HG02571 (cell line): Measurements from ENCODE around the gene AK4.

Experiments
- ATAC-seq: cut with Tn5 transposase; IDR thresholded peaks from one replicate; pipeline ENCODE4 v1.9.1; 2021; ENCODE audit warnings: mild to moderate bottlenecking, moderate library complexity; ENCODE audit not compliant: unreplicated experiment

The AK4 gene

DNA sequence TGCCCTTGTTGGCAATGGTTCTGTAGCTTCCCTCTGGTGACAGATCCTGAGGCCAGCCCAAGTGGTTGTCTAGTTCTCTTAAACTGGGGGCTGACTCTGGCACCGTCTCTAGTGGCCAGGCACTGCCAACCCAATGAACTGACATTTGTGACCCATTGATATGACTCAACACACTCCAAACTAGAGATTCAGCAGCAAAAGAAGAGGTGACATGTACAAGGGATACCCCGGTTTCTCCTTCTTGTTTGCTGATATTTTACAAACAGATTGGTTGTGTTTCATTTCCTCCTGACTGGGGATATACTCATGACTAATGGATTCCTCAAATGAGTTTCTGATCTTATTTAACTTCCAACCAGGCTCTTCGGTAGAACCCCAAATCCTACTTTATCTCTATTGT is 95.5 kb downstream of the AK4 start:
- no peak for ATAC-seq

DNA sequence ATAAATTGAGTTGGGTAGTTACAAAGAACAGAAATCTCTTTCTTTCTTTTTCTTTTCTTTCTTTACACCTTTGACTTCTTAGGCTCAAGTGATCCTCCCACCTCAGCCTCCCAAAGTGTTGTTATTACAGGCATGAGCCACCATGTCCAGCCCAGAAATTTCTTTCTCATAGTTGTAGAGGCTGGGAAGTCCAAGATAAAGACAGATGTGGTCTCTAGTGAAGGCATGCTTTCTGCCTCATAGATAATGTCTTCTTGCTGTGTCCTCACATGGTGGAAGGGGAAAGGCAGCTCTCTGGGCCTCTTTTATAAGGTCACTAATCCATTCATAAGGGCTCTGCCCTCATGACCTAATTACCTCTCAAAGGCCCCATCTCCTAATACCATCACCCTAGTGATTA is 97.3 kb downstream of the AK4 start:
- no peak for ATAC-seq

DNA sequence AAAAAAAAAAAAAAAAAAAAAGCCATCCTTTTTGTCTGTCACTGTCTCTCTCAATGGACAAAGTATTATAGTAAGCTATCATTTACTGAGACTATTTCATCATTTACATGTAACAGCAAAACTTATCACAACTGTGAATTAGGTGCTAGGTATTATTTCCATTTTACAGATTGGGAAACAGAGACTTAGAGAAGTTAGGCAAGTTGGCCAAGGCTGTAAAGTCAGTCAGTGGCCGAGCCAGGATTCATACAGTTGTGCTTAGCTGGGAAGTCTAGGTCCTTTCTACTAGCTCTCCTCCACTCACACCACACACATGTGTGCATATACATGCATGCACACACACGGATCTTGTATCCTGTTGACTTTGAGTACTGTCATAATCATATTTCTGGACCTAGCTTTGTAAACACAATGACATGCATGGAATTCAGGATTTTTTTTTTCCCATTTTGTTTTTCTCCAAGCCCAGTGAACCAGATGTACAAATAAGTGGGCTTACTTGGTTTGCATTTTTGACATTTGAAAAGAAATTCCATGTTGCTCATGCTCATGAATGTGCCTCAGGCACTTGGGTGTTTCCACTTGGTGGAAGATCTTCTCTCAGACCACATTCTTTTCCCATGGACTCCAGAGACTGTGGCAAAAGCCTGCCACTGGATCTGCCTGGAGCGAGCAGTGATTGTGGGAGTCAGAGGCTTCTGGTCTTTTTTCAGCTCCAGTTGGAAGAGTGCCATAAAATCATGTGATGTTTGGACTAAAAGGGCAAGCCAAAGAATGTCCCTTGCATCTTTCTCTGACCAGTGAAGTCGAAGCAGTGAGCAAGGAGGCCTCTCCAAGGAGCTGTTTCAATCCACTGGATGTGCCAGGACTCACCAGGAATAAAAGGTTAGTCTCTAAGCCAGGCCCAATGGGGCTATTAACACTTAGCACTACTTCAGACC is 99.7 kb downstream of the AK4 start:
- no peak for ATAC-seq

DNA sequence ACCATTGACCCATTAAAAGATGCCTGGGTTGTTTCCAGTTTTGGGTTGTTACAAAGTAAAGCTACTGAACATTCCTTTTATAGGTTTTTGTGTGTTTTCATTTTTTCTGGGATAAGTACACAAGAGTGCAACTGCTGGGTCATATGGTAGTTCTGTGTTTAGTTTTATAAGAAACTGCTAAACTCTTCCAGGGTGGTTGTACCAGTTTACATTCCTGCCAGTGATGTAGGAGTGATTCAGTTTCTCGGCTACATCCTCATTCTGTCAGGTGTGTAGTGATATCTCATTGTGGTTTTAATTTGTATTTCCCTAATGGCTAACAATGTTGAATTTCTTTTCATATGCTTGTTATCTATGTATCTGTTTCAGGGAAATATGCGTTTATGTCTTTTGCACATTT is 102.8 kb downstream of the AK4 start:
- no peak for ATAC-seq

DNA sequence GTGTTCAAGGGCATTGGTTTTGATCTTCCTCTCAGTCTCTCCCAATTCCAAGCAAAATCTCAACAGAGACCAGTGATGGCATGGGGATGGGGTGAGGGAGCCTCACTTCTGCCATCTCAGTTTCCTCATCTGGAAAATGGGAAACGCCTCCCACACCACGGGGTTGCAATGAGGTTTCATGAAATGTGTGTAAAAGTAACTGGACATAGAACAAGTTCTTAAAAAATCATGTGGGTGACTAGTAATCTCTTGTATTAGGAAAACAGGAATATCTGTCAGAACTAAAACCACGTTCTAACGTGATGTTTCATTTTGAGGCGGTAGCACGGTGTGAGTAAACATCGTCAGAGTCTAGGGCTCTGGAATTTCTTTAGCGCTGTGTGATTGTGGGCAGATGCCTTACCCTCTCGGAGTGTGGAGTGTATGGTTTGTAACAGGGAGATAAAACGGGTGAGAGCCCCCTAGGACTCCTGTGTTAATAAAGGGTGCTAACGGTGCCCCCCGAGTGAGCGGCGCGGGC is 105.9 kb downstream of the AK4 start:
- ATAC-seq, result peak; percentile 32

DNA sequence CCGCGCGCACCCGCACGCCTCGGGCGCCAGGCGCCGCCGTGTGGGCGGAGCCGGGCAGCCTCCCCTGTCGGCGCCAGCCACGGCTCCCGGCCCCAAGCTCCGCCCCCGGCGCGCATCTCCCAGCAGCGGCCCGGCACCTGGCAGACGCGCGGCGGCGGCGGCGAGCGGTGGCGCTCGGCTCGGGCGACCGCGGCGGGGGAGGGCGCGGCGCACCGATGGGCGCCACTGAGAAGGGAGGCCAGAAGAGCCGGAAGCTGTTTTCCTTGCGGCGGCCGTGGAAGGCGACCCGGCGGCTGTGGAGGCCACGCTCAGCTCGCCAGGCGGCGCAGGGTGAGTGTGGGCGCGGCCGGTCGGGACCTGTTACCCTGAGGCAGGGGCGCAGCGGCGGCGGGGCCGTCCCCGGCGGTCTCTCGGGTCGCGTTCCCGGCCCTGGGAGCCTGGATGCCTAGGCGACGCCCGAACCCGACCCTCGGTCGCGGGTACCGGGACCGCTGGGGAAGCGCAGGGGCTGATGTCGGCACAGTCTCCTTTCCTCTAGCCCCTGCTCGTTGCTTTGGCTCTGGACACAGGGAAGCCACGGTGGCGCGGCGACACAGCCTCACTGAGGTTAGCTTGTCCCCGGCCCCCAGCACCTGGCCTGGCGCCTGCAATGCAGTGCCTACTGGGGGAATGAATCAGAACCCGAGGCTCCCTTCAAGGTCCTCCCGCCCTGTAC is 106.5 kb downstream of the AK4 start:
- ATAC-seq, result peak; percentile 94

DNA sequence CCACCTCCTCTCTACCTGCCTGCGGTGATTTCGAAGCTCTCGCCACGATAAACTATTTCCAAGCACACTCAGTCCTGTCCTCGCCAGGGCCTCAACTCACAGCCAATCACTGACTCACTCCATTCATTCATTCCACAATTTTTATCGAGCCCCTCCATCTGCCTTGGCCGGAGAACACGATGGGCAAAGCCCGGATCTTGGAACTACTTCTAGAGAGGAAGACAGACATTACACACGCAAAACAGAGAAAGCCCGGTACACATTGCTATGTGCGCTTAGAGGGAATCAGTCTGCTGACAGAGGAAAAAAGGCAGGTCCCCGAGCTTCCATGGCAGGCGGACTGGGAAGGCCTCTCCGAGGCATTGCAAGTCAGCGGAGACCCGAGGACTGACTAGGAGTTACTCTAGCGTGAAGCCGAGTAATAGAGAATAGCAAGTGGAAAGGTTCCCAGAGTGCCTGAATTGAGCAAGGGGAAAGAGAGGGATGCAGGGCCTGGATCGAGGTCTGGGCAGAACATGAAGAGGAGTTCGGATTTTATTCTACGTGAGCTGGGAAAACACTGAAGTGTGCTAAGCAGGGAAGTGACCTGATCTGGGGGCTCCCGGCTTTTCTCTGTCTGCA is 107.1 kb downstream of the AK4 start:
- ATAC-seq, result peak; percentile 1

DNA sequence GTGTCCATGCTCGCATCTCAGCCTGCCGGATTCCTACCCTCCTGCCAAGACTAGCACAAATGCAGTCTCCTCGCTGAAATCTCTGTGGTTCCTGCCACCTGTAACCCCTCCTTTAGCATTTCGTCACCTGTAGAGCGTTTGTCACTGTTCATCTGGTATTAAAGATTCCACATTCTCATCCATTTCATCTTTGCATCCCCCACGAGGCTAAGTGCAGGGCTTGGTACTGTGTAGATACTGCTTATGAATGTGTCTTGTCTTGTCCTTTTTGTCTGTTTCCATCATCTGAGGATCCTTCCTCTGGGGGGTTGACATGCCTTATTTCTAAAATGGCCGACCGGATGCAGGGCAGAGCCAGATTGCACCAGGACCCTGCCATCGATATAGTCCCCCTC is 107.7 kb downstream of the AK4 start:
- no peak for ATAC-seq

DNA sequence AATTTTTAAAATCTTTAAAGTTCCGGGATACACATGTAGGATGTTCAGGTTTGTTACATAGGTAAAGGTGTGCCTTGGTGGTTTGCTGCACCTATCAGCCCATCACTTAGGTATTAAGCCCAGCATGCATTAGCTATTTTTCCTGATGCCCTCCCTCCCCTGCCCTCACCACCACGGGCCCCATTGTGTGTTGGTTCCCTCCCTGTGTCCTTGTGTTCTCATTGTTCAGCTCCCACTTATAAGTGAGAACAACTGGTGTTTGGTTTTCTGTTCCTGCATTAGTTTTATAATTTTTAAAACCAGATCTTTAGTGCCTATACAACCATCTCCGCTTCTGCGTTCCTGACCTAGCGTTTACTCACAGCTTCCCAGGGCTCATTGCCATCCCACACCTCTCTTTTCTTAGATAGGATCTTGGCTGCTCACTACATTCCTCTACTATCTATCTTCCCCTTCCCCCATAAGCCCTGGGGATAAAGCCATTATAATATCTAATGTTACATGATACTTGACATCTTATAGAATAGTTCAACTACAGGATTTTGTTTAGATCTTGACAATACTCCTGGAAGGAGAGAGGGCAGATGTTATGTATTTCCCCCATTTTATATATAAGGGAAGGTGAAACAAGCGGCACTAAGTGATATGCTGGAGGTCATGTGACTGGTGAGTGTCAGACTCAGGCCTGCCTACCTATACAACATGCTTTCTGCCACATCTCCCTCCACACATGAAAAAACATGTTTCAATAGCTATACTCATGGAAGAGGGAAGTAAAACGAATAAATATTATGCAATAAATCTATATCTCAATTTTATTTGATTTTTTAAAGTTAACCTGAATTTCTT is 109.1 kb downstream of the AK4 start:
- no peak for ATAC-seq

DNA sequence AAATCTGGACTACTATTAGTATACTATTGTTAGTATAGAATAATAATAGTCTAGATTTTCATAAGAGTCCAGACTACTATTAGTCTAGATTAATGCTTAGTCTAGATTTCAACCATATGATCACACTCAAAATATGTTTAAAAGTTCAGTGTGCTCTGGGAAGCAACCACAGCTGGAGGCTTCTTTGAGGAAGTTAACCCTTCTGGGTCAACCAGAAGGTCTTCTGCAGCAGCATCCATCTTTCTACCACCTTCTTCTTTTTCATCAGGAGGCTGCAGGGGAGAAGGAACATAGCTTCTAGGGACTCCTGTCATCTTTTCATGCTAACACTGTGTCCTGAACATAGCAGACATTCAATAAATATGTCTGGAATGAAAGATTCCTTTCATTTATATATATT is 110.1 kb downstream of the AK4 start:
- no peak for ATAC-seq

DNA sequence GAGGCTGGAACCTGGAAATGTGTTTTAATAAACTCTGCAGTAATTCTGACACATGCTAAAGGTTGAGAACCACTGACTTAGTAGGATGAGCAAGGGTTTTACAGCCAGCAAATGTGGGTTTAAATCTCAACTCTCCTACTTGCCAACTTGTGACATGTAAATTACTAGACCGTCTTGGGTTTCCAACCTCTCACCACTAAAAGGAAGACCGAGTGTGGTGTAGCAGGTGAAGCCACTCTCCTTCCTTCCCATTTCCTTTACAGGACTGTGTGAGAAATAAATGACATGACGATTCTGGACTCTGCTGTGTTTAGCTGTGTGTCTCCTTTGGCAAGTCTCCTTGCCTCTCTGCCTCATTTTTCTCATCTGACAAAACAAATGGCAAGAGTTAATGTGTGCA is 111.8 kb downstream of the AK4 start:
- ATAC-seq, result no peak

DNA sequence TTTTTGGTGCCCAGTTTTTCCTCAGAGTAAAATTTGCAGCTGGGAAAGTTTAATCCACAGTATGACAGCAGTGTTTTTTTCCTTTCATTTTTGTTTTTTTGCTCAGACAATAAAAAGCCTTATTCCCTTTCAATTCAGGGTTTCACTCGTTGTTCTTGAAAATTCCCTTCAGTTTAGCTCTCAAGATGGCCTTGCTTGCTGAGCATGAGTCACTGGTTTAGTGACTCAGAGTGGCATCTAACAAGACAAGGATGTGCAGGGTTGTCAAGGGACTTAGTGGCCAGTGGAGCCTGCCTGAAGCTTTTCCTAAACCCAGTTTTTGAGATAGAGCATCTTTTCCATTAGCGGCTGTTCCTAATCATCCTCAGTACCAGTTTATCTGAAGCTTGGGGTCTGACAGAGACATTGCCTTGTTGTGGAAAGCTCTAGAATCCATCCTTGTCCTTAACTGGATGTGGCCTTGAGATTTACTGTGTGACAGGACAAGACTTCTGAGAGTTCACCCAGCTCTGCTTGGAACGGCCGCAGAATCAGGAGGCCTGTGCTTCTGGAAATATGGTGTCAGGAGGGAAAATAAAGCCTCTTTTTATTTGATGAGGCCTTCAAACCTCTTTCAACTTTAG is 113.0 kb downstream of the AK4 start:
- ATAC-seq, result peak; percentile 52

DNA sequence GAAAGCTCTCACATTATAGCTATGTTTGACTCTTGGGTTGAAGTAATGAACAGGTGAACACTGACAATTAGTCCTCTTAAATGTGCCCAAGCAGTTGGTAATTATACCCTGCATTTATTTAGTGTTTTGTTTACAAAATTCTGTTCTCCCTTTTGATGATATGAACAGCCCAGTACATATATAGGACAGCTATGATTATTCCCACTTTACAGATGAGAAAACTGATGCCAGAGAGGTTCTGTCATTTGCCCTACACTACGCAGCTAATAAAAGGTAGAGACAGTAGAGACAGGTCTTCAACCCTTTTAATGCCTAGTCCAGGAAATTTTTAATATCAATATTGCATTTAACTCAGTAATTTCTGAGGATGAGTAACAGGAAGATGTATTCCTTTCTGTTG is 115.3 kb downstream of the AK4 start:
- no peak for ATAC-seq

DNA sequence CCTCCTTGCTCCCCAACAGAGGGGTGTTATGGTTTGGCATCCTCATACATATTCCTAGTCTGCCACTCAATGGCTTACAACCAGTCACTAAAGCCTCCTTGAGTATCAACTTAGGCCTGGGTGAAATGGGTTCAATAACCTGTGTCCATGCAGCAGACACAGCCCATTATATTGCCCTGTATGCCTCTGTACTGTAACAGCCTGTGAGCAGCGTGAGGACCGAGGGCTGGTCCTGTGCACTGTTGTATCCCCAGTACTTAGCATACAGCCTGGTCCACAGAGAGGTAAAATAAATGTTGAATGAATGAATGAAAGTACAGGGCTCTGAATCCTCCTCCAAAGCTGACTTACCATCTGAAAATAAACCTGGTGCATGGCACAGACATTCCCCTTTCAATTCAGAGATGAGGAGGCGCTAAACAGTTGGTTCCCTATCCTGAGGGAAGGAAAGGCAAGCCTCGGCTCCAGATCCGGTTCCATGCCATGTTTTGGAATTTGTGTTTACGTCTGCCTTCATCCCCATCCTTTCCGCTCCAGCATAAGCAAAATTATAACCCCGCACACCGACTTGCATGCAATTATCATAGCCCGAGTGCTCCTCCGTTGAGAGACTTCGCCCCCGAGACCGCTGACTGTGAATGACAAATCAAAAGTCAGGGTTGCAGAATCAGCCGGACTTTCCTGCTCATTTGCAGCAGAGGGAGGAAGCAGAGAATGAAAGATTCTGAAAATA is 116.4 kb downstream of the AK4 start:
- ATAC-seq, result no peak

DNA sequence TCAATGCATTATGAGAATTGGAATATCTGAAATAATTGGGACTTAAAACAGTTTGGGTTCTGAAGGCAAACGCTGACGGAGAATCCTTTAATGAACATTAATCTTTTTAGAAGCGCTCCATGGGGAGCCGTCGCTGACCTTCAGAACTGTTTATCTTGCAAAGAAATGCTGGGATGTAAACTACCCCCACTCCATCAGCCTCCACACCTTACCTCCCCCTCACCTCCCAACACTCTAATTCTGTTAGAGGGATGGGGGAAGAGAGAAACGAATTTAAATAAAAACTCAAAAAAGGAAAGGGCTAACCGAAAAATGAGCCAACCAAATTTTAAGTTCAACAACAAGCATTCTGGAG is 117.3 kb downstream of the AK4 start:
- ATAC-seq, result no peak

DNA sequence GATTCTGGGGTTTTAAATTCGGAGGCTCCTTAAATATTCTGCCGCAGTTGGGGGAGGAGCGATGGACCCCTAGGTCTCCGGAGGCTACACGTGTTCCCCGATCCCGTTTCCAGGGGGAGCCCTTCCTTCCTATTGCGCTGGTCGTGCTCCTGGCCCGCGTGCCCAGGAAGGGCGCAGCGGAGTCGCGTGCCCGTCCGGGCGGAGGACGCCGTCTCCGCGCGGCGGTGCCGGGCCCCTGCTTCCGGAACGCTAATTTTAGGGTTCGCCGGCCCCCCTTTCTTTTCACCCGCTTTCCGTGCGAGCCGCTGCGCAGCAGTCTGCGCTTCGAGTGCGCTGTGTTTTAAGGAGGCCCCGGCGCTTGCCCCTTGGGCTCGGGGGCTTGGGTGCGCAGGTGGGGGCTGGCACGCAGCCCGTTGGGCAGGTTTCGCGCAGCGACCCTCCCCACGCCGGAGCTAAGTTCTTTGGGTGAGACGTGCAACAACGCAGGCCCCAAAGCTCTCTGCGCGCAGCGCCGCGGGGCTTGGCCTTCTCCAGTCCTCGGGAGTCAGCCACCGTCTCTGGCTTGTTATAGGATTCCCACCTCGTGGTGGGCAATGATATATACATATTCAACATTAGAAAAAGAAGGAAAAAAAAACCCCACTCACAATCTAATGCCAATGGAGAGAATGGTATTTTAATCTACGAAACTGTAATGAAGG is 117.8 kb downstream of the AK4 start:
- ATAC-seq, result no peak

DNA sequence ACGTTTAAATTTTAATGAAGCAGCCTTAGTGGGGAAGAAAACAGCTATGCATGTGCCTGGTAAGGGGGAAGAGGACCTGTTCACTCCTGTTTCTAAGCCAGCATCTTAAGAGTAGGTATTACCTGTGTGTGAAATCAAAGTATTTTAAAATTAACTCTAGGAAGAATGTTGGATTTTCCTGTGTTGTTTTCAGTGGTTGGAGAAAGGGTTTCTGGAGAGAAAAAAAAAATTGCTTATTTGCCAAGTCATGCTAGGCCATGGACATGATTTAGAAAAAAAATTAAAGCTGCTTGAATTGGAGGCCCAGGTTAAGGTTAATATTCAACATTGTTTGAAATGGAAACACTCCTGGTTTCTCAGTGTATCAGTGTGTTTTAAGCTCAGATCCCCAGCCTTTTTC is 118.5 kb downstream of the AK4 start:
- no peak for ATAC-seq

DNA sequence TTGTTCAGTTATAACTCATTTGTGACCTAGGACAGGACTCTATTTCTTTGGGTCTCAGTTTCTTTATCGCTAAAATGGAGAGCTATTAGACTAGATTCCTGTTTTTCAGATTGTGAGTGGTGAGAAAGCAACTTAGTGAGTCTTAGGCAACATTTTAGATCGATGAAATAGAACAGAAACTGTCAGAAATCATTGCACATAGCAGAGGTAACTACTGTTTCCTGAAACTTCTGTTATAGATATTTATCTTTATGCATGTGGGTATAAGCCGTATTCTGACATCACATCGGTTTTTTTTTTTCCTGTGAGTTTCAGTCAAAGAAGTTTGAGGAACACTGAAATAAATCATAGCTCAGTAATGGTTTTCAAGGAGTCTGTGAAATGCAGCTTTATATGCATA is 119.3 kb downstream of the AK4 start:
- no peak for ATAC-seq

DNA sequence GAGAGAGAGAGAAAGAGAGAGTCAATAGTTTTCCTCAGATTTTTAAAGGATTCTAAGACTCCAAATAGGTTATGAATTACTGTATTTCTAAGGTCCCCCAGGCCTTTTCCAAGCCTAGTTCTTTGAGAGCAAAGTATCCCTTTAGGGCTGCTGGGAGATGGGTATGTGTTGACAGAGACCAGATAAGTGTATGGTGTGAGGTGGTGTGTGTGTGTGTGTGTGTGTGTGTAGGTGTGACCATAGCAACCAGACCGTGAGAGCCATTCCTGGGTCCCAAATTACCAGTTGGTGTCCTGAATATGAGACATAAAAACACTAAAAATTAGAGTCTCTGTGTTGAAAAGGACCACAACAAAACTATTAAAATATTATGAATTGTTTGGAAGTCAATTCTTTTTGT is 119.7 kb downstream of the AK4 start:
- no peak for ATAC-seq
